IMR-90 (cell line): ENCODE results near the gene SETD2. TPM values are rescaled to one million over a fixed set of nuclear protein-coding genes. Genes with fewer than 3 reads are reported as not detected.

Experiments
- ATAC-seq: fragments of 200-7000 bp; cut with Tn5 transposase; 2 replicates; pipeline ENCODE4 v1.9.1; 2020; ENCODE audit warnings: low read depth, mild to moderate bottlenecking, moderate library complexity
- BruUV-seq: library from RNA; stranded (reverse); fragments of 400-500 nt; replicated peaks from 2 replicates; lab custom pipeline; 2021; lab: Mats Ljungman, UMichigan
- CTCF ChIA-PET: fragments of 300-600 bp; formaldehyde crosslinking; extraction: SDS; loops from one replicate; lab custom pipeline; 2021; ENCODE audit warnings: antibody characterized with exemption; lab: Yijun Ruan, JAX
- POLR2A ChIA-PET: fragments of 300-600 bp; sonication (Branson Sonifier 250); formaldehyde crosslinking; loops from one replicate; lab custom pipeline; 2022; ENCODE audit warnings: antibody characterized with exemption; ENCODE audit not compliant: unreplicated experiment; lab: Charles Lee
- DNase-seq: peaks from one replicate; pipeline ENCODE4 v3.0.0; 2013
- H2AFZ ChIP-seq: replicated peaks from 2 replicates; pipeline ENCODE3; 2013; ENCODE audit warnings: low read length, mild to moderate bottlenecking; ENCODE audit not compliant: poor library complexity
- H2AK5ac ChIP-seq: 2 replicates; pipeline ENCODE4 v1.6.1; 2013; ENCODE audit warnings: low read depth, low read length, inconsistent platforms
- H2AK9ac ChIP-seq: replicated peaks from 2 replicates; pipeline ENCODE3; 2013; ENCODE audit warnings: mild to moderate bottlenecking, low read depth, low read length, moderate library complexity; ENCODE audit not compliant: poor library complexity
- H2BK120ac ChIP-seq: 2 replicates; pipeline ENCODE4 v1.6.1; 2013; ENCODE audit warnings: low read depth, low read length, inconsistent platforms
- H2BK15ac ChIP-seq: 3 replicates; pipeline ENCODE4 v1.6.1; 2013; ENCODE audit warnings: low read depth, low read length, inconsistent platforms
- H2BK20ac ChIP-seq: 2 replicates; pipeline ENCODE4 v1.6.1; 2013; ENCODE audit warnings: low read depth, mild to moderate bottlenecking, inconsistent platforms, low read length, moderate library complexity
- H2BK5ac ChIP-seq: 2 replicates; pipeline ENCODE4 v1.6.1; 2013; ENCODE audit warnings: mild to moderate bottlenecking, low read depth, low read length, inconsistent platforms; ENCODE audit not compliant: poor library complexity, severe bottlenecking
- H3K14ac ChIP-seq: replicated peaks from 2 replicates; pipeline ENCODE4 v1.6.1; 2013; ENCODE audit warnings: low read depth, low read length, inconsistent platforms
- H3K18ac ChIP-seq: 2 replicates; pipeline ENCODE4 v1.6.1; 2013; ENCODE audit warnings: low read depth, low read length, control low read depth
- H3K23ac ChIP-seq: 2 replicates; pipeline ENCODE4 v1.6.1; 2013; ENCODE audit warnings: low read depth, low read length, inconsistent platforms
- H3K27ac ChIP-seq: 2 replicates; pipeline ENCODE4 v1.5.1; 2013; ENCODE audit warnings: mild to moderate bottlenecking, control low read depth, low read length; ENCODE audit not compliant: insufficient read depth
- H3K27me3 ChIP-seq: 2 replicates; pipeline ENCODE4 v1.6.1; 2013; ENCODE audit warnings: low read length; ENCODE audit not compliant: control insufficient read depth, insufficient read depth
- H3K36me3 ChIP-seq: 2 replicates; pipeline ENCODE4 v1.6.1; 2013; ENCODE audit warnings: low read length, mixed read lengths; ENCODE audit not compliant: control insufficient read depth, insufficient read depth
- H3K4ac ChIP-seq: 2 replicates; pipeline ENCODE4 v1.6.1; 2013; ENCODE audit warnings: low read depth, low read length, inconsistent platforms
- H3K4me1 ChIP-seq: 2 replicates; pipeline ENCODE4 v1.6.1; 2013; ENCODE audit warnings: low read length, mixed read lengths; ENCODE audit not compliant: control insufficient read depth, insufficient read depth
- H3K4me2 ChIP-seq: 2 replicates; pipeline ENCODE4 v1.6.1; 2013; ENCODE audit warnings: low read depth, mild to moderate bottlenecking, control low read depth, low read length, moderate library complexity
- H3K4me3 ChIP-seq: 2 replicates; pipeline ENCODE4 v1.5.1; 2013; ENCODE audit warnings: low read depth, mild to moderate bottlenecking, control low read depth, low read length, moderate library complexity; ENCODE audit not compliant: insufficient read depth
- H3K56ac ChIP-seq: 2 replicates; pipeline ENCODE4 v1.6.1; 2013; ENCODE audit warnings: low read length, inconsistent platforms; ENCODE audit not compliant: insufficient read depth; ENCODE audit errors: extremely low read depth
- H3K79me1 ChIP-seq, 2 experiments: 2 replicates each; pipeline ENCODE4 v1.6.1; 2013; ENCODE audit warnings: low read length in 2 of 2, inconsistent platforms in 1 of 2, low read depth in 1 of 2
- H3K9ac ChIP-seq: 2 replicates; pipeline ENCODE4 v1.6.1; 2013; ENCODE audit warnings: low read depth, low read length, control low read depth
- H3K9me1 ChIP-seq: 2 replicates; pipeline ENCODE4 v1.6.1; 2013; ENCODE audit warnings: low read length, inconsistent platforms; ENCODE audit not compliant: insufficient read depth
- H3K9me3 ChIP-seq: 2 replicates; pipeline ENCODE4 v1.6.1; 2013; ENCODE audit warnings: low read length; ENCODE audit not compliant: control insufficient read depth, insufficient read depth
- H4K20me1 ChIP-seq: 2 replicates; pipeline ENCODE4 v1.6.1; 2013; ENCODE audit warnings: low read length, inconsistent platforms; ENCODE audit not compliant: insufficient read depth
- H4K5ac ChIP-seq: 2 replicates; pipeline ENCODE4 v1.6.1; 2013; ENCODE audit warnings: mild to moderate bottlenecking, low read depth, low read length, control low read depth
- H4K8ac ChIP-seq, 2 experiments: 2 replicates each; pipeline ENCODE4 v1.6.1; 2013; ENCODE audit warnings: low read depth in 2 of 2, low read length in 2 of 2, control low read depth in 1 of 2, inconsistent platforms in 1 of 2
- H4K91ac ChIP-seq: 2 replicates; pipeline ENCODE4 v1.6.1; 2013; ENCODE audit warnings: low read depth, low read length, inconsistent platforms; ENCODE audit not compliant: insufficient read depth
- ELK1 ChIP-seq: fragments of 150-350 bp; IDR thresholded peaks from 2 replicates; pipeline ENCODE4 v1.6.1; 2016; ENCODE audit warnings: low read depth, mild to moderate bottlenecking, low read length, moderate library complexity, borderline replicate concordance
- MAFK ChIP-seq: IDR thresholded peaks from 2 replicates; pipeline ENCODE4 v1.6.1; 2012; ENCODE audit warnings: low read depth, low read length, improper control_type of control experiment
- WGBS, 2 experiments: methylation state at CpG; one replicate each; pipeline versions ENCODE4 v1.1.5 to v1.1.7; 2013; ENCODE audit warnings: missing lambda C conversion rate in 2 of 2; ENCODE audit not compliant: insufficient read length in 1 of 2; ENCODE audit errors: extremely low coverage in 2 of 2; 5-methylcytosine and 5-hydroxymethylcytosine counted together
- dilution Hi-C: fragments of 300-500 bp; cut with HindIII; formaldehyde crosslinking; loops from one replicate; pipeline ENCODE4 v1.14.3; 2018; ENCODE audit warnings: low sequenced_read_pairs; ENCODE audit not compliant: unreplicated experiment
- in situ Hi-C: fragments of 300-500 bp; cut with MboI; formaldehyde crosslinking; loops from 3 replicates; pipeline ENCODE4 v1.14.3; 2019; ENCODE audit warnings: low sequenced_read_pairs, inconsistent platforms, mixed read lengths
- intact Hi-C: fragments of 100-400 bp; cut with micrococcal nuclease; formaldehyde crosslinking; loops from 2 replicates; pipeline ENCODE4 v1.10.0; 2022
- polyA plus RNA-seq, 3 experiments: library from polyadenylated mRNA; depleted of rRNA; stranded (reverse); fragments of >200 nt; gene quantifications; 2 replicates each; pipeline ENCODE4 v1.2.3, GENCODE V29; 2012; ENCODE audit warnings: low replicate concordance in 1 of 3
- total RNA-seq: library from RNA; depleted of rRNA; stranded (reverse); fragments of >200 nt; gene quantifications from 2 replicates; pipeline ENCODE4 v1.2.3, GENCODE V29; 2012

The SETD2 gene
- total and polyA plus RNA-seq, 2 of the 4 experiments (the other 2 are of a cell fraction), result 18.3 to 20.1 TPM

GRCh38 chr3:46997453-46998091 is 166.3 kb downstream of the SETD2 start:
- H2AFZ ChIP-seq, result no peak overlapping the region
- no peak overlapping the region for H3K4me3 ChIP-seq
- H3K18ac ChIP-seq, result no peak overlapping the region
- no peak overlapping the region for H3K56ac ChIP-seq
- no peak overlapping the region for H3K23ac ChIP-seq
- no peak for DNase-seq
- H3K79me1 ChIP-seq, result no peaks in the 10 kb centered on the region
- H2BK20ac ChIP-seq, result no peak overlapping the region
- H2AK5ac ChIP-seq, result no peak overlapping the region
- dilution Hi-C loops, result no loop called here
- H3K4me1 ChIP-seq, result peaks cover 5% of the 10 kb centered on the region; the same call in 1 of the 2 replicates
- H4K91ac ChIP-seq, result no peak overlapping the region
- BruUV-seq, result no TSS peak
- no peak overlapping the region for H4K8ac ChIP-seq
- no peak overlapping the region for H2BK5ac ChIP-seq
- in situ Hi-C loops, result no loop called here
- H2AK9ac ChIP-seq, result peak overlapping the region; percentile 16
- no peak overlapping the region for H2BK120ac ChIP-seq
- intact Hi-C loops, result loop anchor here (1.0 kb wide), 2 partner anchors 74 to 292 kb away; no protein-coding TSS in a partner anchor
- no peaks in the 10 kb centered on the region for H3K27me3 ChIP-seq
- POLR2A ChIA-PET, result no interaction called here
- TF ChIP-seq MAFK (peak; percentile 67), ELK1 (no peak)
- H3K9me1 ChIP-seq, result peaks cover 6% of the 10 kb centered on the region; the same call in 1 of the 2 replicates
- no peak overlapping the region for H3K4me2 ChIP-seq
- no peak overlapping the region for H3K9ac ChIP-seq
- H3K9me3 ChIP-seq, result no peaks in the 10 kb centered on the region
- H4K20me1 ChIP-seq, result no peaks in the 10 kb centered on the region
- no peak overlapping the region for H3K14ac ChIP-seq
- whole genome bisulfite sequencing, 2 experiments, result 93% methylated on average over 7 of the region's 13 CpGs; no CpG with 5 or more reads in 1 of the 2 experiments
- no peak overlapping the region for H3K4ac ChIP-seq
- no peak overlapping the region for H4K5ac ChIP-seq
- H3K36me3 ChIP-seq, result no peaks in the 10 kb centered on the region; the same call in 1 of the 2 replicates
- no peak overlapping the region for H3K27ac ChIP-seq
- no peak for ATAC-seq
- CTCF ChIA-PET, result interaction anchor here (1.0 kb wide), 1 partner anchor 74 kb away, joined by 3 read pairs; no protein-coding TSS in a partner anchor
- no peak overlapping the region for H2BK15ac ChIP-seq
